Measurements from ENCODE around the gene WAC. TPM values are rescaled to one million over a fixed set of nuclear protein-coding genes. Genes with fewer than 3 reads are reported as not detected.
"Not testable (repeated sequence)": the region's sequence is repeated elsewhere in the genome, so short reads cannot be mapped to it uniquely, and the experiment has no call there.

The WAC gene
- total and polyA plus RNA-seq, 9 of the 15 experiments (the other 6 are each of a cell fraction or from before 2014, with no cell fraction given) = 24.8 to 123 (median 78.2) TPM

DNA sequence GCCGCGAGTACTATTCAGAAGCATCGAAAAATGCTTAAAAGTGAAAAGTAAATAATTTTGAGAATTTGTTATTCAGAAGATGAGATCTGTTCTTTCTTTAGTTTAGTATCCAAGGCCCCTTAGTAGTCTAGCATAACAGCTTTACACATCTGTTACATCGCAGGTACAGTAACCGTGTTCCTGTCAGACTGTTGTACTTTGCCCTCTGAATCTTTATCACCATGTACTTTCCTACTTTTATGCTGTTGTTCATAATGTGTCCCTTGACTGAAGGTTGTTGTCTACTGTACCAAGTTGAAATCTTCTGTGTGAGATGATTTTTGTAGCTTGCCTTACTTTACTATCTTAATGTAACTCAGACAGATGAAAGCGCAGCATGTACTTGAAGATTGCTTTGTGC is 38.3 kb downstream of the WAC start (continued):
- TF ChIP-seq MIER1 (IDR thresholded peaks at IDR 0.05; ENCODE audit: low read depth) = no peak
- TF ChIP-seq SPI1 (IDR thresholded peaks at IDR 0.05; ENCODE audit: borderline replicate concordance, low read depth, low read length) = no peak
- no peak for TF ChIP-seq HCFC1 (IDR thresholded peaks at IDR 0.05; ENCODE audit: low read depth, low read length)
- no peak for TF ChIP-seq BMI1 (IDR thresholded peaks at IDR 0.05; ENCODE audit: low read length)
- TF ChIP-seq, protein P1, sequence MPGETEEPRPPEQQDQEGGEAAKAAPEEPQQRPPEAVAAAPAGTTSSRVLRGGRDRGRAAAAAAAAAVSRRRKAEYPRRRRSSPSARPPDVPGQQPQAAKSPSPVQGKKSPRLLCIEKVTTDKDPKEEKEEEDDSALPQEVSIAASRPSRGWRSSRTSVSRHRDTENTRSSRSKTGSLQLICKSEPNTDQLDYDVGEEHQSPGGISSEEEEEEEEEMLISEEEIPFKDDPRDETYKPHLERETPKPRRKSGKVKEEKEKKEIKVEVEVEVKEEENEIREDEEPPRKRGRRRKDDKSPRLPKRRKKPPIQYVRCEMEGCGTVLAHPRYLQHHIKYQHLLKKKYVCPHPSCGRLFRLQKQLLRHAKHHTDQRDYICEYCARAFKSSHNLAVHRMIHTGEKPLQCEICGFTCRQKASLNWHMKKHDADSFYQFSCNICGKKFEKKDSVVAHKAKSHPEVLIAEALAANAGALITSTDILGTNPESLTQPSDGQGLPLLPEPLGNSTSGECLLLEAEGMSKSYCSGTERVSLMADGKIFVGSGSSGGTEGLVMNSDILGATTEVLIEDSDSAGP (CRISPR knock-in tag; IDR thresholded peaks at IDR 0.05) = no peak
- TF ChIP-seq ZNF41 (CRISPR knock-in tag; conservative IDR thresholded peaks at IDR 0.05) = no peak
- TF ChIP-seq, protein P2, sequence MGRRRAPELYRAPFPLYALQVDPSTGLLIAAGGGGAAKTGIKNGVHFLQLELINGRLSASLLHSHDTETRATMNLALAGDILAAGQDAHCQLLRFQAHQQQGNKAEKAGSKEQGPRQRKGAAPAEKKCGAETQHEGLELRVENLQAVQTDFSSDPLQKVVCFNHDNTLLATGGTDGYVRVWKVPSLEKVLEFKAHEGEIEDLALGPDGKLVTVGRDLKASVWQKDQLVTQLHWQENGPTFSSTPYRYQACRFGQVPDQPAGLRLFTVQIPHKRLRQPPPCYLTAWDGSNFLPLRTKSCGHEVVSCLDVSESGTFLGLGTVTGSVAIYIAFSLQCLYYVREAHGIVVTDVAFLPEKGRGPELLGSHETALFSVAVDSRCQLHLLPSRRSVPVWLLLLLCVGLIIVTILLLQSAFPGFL (CRISPR knock-in tag; IDR thresholded peaks at IDR 0.05) = no peak
- TF ChIP-seq CBX2 (IDR thresholded peaks at IDR 0.05; ENCODE audit: insufficient read depth, low read length, poor library complexity, severe bottlenecking) = no peak

DNA sequence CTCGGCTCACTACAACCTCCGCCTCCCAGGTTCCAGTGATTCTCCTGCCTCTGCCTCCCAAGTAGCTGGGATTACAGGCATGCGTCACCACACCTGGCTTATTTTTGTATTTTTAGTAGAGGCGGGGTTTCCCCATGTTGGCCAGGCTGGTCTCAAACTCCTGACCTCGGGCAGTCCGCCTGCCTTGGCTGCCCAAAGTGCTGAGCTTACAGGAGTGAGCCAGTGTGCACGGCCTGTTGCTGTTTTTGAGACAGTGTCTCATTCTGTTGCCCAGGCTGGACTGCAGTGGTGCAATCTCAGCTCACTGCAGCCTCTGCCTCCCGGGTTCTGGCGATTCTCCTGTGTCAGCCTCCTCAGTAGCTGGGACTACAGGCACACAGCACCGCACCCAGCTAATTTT is 41.3 kb downstream of the WAC start:
- H3K9me1 ChIP-seq (ENCODE audit: control insufficient read depth, insufficient read depth, low read length); H3K4me2 ChIP-seq (ENCODE audit: insufficient read depth, low read length); ATAC-seq; H3K4me3 ChIP-seq; intact Hi-C loops (cut with micrococcal nuclease); FAIRE-seq; CTCF ChIA-PET (ENCODE audit: low intra/inter-chr PET ratio); H3K27me3 ChIP-seq (ENCODE audit: control insufficient read depth in 2 of 2, insufficient read depth in 2 of 2, low read length in 2 of 2); H3K9me3 ChIP-seq (replicated peaks; ENCODE audit: control insufficient read depth, insufficient read depth, low read depth, low read length); in situ Hi-C loops (cut with MboI); BruUV-seq (replicated peaks); H3K9ac ChIP-seq (ENCODE audit: insufficient read depth in 1 of 2, low read depth in 2 of 2, low read length in 2 of 2); H3K27ac ChIP-seq (ENCODE audit: extremely low read depth, low read depth, low read length); H2AFZ ChIP-seq (ENCODE audit: low read depth, low read length); DNase-seq (ENCODE audit: extremely low read depth in 1 of 4, low spot score in 3 of 4); H3K4me1 ChIP-seq (replicated peaks in 1 of 2; ENCODE audit: control insufficient read depth in 2 of 2, insufficient read depth in 2 of 2, low read length in 2 of 2): not testable (repeated sequence)
- WGBS (ENCODE audit: insufficient coverage, low coverage, missing lambda C conversion rate) = 96% methylated on average over 10 of the region's 10 CpGs
- Histone ChIP-seq H4K20me1 (replicated peaks; ENCODE audit: control insufficient read depth, insufficient read depth, low read length) (peaks cover 31% of the 10 kb centered on the region), H3K36me3 (ENCODE audit: control insufficient read depth, insufficient read depth, low read length) (peaks cover 81% of the 10 kb centered on the region), H3K79me2 (ENCODE audit: control insufficient read depth, insufficient read depth, low read length) (peaks cover 100% of the 10 kb centered on the region)
- POLR2A ChIA-PET = interaction anchor here (0.8 to 1.4 kb wide), 4 partner anchors 9 to 31 kb away, joined by 3 to 6 read pairs (median 3); no protein-coding TSS in a partner anchor

Data from K562 (cell line).